RWPE2 (cell line): ENCODE data around the gene MIPOL1.
"Not testable (repeated sequence)": the region's sequence is repeated elsewhere in the genome, so short reads cannot be mapped to it uniquely, and the experiment has no call there.

Source experiments
- ATAC-seq: fragments of 200-7000 bp; cut with Tn5 transposase; 3 replicates; pipeline ENCODE4 v1.9.1; 2021; ENCODE audit warnings: low read depth
- DNase-seq: peaks from one replicate; pipeline ENCODE4 v3.0.0-alpha.2; 2020; ENCODE audit warnings: low spot score
- H3K27ac ChIP-seq: fragments of 450-650 bp; 2 replicates; pipeline ENCODE4 v1.5.1; 2017; ENCODE audit warnings: mild to moderate bottlenecking; ENCODE audit not compliant: poor library complexity, severe bottlenecking
- H3K27me3 ChIP-seq: fragments of 250-450 bp; sonication (Bioruptor Pico); 2 replicates; pipeline ENCODE4 v1.5.1; 2021; ENCODE audit warnings: mild to moderate bottlenecking, moderate library complexity; ENCODE audit not compliant: insufficient read depth, poor library complexity, severe bottlenecking
- H3K36me3 ChIP-seq: fragments of 250-450 bp; sonication (Bioruptor Pico); 2 replicates; pipeline ENCODE4 v1.5.1; 2020; ENCODE audit warnings: low read depth, mild to moderate bottlenecking, moderate library complexity
- H3K4me1 ChIP-seq: fragments of 250-450 bp; sonication (Bioruptor Pico); 2 replicates; pipeline ENCODE4 v1.5.1; 2021; ENCODE audit warnings: mild to moderate bottlenecking, moderate library complexity; ENCODE audit not compliant: insufficient read depth, poor library complexity, severe bottlenecking
- H3K4me3 ChIP-seq: fragments of 250-450 bp; sonication (Bioruptor Pico); 2 replicates; pipeline ENCODE4 v1.5.1; 2021; ENCODE audit warnings: mild to moderate bottlenecking, moderate library complexity; ENCODE audit not compliant: severe bottlenecking
- H3K9me3 ChIP-seq: fragments of 250-450 bp; sonication (Bioruptor Pico); 2 replicates; pipeline ENCODE4 v1.5.1; 2021; ENCODE audit warnings: mild to moderate bottlenecking, moderate library complexity; ENCODE audit not compliant: severe bottlenecking
- CTCF ChIP-seq: fragments of 450-650 bp; IDR thresholded peaks from one replicate; pipeline ENCODE4 v1.5.1; 2017; ENCODE audit warnings: mild to moderate bottlenecking, moderate library complexity; ENCODE audit not compliant: poor library complexity, severe bottlenecking

Gene MIPOL1

GRCh38 chr14:37278636-37279538 is 81.2 kb downstream of the MIPOL1 start:
- Histone ChIP-seq H3K27ac (no peak overlapping the region), H3K4me1 (no peaks in the 10 kb centered on the region), H3K9me3 (no peaks in the 10 kb centered on the region), H3K4me3 (no peak overlapping the region), H3K36me3 (0 out of 2 replicates have a peak, but pooled peaks cover 3% of the 10 kb centered on the region), H3K27me3 (no peaks in the 10 kb centered on the region)
- ATAC-seq = no peak
- no peak for TF ChIP-seq CTCF
- no peak for DNase-seq

- H3K4me3 ChIP-seq = no peak overlapping the region
- no peak for ATAC-seq
- no peak for TF ChIP-seq CTCF
These were observed 82.1 kb downstream of the MIPOL1 start for GRCh38 chr14:37279818-37280217.

GRCh38 chr14:37284760-37285159 is 87.0 kb downstream of the MIPOL1 start:
- Histone ChIP-seq H3K9me3 (no peaks in the 10 kb centered on the region), H3K4me1 (no peaks in the 10 kb centered on the region), H3K27me3 (no peaks in the 10 kb centered on the region), H3K27ac (no peak overlapping the region), H3K4me3 (no peak overlapping the region), H3K36me3 (no peaks in the 10 kb centered on the region; the same call in 1 of the 2 replicates)
- ATAC-seq (no peak), DNase-seq (no peak)
- TF ChIP-seq CTCF = no peak

More at GRCh38 chr14:37279818-37280217, 82.1 kb downstream of the MIPOL1 start:
- Histone ChIP-seq H3K27me3 (no peaks in the 10 kb centered on the region), H3K9me3 (no peaks in the 10 kb centered on the region), H3K36me3 (no peaks in the 10 kb centered on the region), H3K4me1 (no peaks in the 10 kb centered on the region), H3K27ac (no peak overlapping the region)
- DNase-seq = no peak

- no peak for TF ChIP-seq CTCF
- ATAC-seq (no peak), DNase-seq (no peak)
- no peaks in the 10 kb centered on the region for H3K9me3 ChIP-seq
- no peaks in the 10 kb centered on the region for H3K4me1 ChIP-seq
- H3K4me3 ChIP-seq = no peak overlapping the region
- H3K27me3 ChIP-seq = no peaks in the 10 kb centered on the region
- H3K36me3 ChIP-seq = no peaks in the 10 kb centered on the region; the same call in 1 of the 2 replicates
- H3K27ac ChIP-seq = no peak overlapping the region
These were observed 87.5 kb downstream of the MIPOL1 start for GRCh38 chr14:37285220-37285619.

- H3K9me3 ChIP-seq = no peaks in the 10 kb centered on the region
- TF ChIP-seq CTCF = no peak
- ATAC-seq = no peak
- H3K4me1 ChIP-seq = no peaks in the 10 kb centered on the region
- DNase-seq = no peak
- H3K4me3 ChIP-seq = no peak overlapping the region
- H3K27me3 ChIP-seq = no peaks in the 10 kb centered on the region
- H3K27ac ChIP-seq = no peak overlapping the region
- H3K36me3 ChIP-seq = peaks cover 3% of the 10 kb centered on the region; the same call in 1 of the 2 replicates
These were observed 92.0 kb downstream of the MIPOL1 start for GRCh38 chr14:37289688-37290087.

- H3K9me3 ChIP-seq, H3K27ac ChIP-seq, H3K4me3 ChIP-seq, ATAC-seq, H3K4me1 ChIP-seq, H3K27me3 ChIP-seq, DNase-seq, H3K36me3 ChIP-seq: not testable (repeated sequence)
These were observed 97.5 kb downstream of the MIPOL1 start for GRCh38 chr14:37295262-37295661.
